Epidermal melanocyte (primary cell): ENCODE measurements around the gene TGFBR3.

ENCODE experiments used
- DNase-seq: peaks from one replicate; pipeline ENCODE4 v3.0.0; 2011; ENCODE audit warnings: low spot score; ENCODE audit not compliant: insufficient read length

Gene TGFBR3

GRCh38 chr1:91885716-91886506 lies at the start of gene TGFBR3:
TSS of gene TGFBR3 (minus strand) at chr1:91886151. CDS start at chr1:91861531, 24,620 bp downstream.
- peak; percentile 89 for DNase-seq

DNA sequence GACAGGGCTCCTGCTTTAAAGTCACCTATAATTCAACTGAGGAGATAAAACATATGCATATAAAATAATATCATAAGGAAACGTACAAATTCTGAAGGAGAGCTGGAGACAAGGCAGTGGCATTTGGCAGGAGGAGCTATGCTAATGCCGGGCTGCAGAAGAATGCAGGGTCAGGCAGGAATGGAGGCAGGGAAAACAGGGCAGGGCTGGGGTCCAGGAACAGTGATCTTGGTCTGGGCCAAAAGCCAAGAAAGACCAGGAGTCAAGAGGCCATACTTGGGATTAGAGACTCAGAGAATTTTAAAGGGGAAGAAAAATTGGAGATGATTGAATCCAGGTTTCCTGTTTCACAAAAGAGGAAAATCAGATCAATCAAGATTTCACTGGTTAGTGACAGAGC lies 43.3 kb upstream of the TGFBR3 start:
- no peak for DNase-seq

DNA sequence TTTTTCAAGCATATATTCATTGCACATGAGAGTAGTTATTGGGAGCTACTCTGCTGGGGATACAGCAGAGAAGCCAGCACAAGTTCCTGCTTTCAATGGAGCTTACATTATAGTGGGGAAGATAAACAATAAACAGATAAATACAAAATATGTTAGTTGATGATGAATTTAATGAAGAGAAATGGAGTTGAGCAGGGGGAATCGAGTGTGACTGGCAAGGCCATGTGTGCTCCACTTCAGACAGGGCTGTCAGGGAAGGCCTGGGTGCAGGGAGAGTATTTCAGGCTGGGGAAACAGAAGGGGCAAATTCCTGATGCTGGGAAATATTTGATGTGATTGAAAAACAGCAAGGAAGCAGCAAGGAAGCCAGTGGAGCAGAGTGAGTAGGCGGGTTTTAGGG lies 42.1 kb upstream of the TGFBR3 start:
- no peak for DNase-seq

DNA sequence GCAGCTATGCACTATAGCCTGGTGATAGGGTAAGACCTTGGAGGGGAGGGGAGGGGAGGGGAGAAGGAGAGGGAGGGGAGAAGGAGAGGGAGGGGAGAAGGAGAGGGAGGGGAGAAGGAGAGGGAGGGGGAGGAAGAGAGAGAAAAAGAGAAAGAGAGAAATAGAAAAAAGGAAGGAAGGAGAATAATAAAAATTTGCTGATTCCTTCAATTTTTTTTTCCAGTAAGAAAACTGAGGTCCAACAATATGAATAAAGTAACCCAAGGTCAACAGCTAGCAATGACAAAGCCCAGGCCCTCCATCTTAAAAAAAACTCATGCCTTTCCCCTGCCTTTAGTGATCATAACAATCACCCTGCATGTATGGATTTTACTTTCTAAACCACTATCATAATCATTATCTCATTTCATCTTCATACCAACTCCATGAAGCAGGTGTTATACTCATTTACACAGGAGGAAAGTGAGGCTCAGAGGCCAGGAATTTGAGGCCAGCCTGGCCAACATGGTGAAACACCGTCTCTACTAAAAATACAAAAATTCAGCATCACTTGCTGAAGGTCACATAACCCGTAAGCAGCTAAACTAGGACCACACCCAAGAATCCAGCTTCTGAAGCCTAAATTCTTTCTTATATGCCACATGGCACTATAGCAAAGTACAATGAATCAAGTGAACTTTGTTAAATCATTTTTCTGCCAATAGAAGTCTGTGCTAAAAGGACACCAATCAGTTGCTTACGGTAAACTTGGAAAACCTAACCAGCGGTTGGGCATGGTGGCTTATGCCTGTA lies 39.9 kb upstream of the TGFBR3 start:
- DNase-seq = no peak

DNA sequence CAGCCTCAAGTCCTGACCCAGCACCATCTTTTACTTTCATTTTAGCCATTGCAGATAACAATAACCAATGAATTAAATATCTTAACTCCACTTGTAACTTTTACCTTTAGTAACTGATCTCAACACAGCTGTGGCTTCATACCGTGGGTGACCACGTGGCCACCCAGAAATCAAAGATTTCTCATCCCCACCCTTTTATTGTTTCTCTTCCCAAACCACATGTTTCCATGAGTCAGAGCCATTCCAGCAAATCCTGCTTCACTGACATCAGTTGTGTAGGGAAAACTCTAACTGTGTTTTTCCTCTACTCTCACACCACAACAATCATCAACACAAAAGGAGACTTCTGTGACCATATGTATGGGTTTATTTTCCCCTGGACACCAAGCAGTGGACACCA lies 38.2 kb upstream of the TGFBR3 start:
- no peak for DNase-seq

GRCh38 chr1:91919962-91920361 lies 34.0 kb upstream of the TGFBR3 start:
- DNase-seq = no peak

DNA sequence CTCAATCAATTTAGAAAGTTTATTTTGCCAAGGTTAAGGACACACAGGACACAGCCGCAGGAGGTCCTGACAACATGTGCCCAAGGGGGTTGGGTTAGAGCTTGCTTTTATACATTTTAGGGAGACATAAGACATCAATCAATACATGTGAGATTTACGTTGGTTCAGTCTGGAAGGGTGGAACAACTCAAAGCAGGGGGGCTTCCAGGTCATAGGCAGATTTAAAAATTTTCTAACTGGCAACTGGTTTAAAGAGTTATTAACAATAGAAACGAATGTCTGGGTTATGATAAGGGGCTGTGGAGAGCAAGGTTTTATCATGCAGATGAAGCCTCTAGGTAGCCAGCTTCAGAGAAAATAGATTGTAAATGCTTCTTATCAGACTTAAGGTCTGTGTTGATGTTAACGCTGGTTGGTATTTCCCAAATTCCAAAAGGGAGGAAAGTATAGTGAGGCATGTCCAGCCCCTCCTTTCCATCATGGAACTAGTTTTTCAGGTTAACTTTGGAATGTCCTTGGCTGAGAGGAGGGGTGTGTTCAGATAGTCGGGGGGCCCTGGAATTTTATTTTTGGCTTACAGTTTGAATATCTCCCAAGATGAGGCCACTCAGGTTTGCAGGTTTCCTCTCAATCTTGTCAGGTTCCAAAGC lies 31.0 kb upstream of the TGFBR3 start:
- no peak for DNase-seq

GRCh38 chr1:91916046-91916445 lies 30.1 kb upstream of the TGFBR3 start:
- no peak for DNase-seq

GRCh38 chr1:91913018-91913417 lies 27.1 kb upstream of the TGFBR3 start:
- DNase-seq = no peak

DNA sequence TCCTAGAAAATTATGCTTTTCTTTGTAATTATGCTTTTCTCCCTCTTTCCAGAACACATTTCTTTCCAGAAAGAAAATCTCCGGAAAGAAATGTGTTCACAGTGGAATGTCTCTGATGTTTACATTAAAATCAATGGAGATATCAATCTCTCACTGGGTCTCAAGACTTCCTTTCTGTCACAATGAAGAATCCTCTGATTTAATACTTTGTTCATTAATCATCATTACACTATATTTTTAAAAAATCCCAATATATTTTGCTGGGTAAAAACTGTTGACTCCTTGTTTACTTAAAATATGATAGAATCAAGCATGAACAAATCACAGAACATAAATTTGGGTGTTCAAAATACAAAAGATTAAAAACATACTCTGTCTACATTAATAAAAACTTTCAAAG lies 26.3 kb upstream of the TGFBR3 start:
- DNase-seq = no peak

- no peak for DNase-seq
Observed at GRCh38 chr1:91901231-91901630, 15.3 kb upstream of the TGFBR3 start.

- no peak for DNase-seq
Observed at GRCh38 chr1:91900562-91900961, 14.6 kb upstream of the TGFBR3 start.

GRCh38 chr1:91897016-91897415 lies 11.1 kb upstream of the TGFBR3 start:
- no peak for DNase-seq

GRCh38 chr1:91895832-91896556 lies 10.0 kb upstream of the TGFBR3 start:
- no peak for DNase-seq

DNA sequence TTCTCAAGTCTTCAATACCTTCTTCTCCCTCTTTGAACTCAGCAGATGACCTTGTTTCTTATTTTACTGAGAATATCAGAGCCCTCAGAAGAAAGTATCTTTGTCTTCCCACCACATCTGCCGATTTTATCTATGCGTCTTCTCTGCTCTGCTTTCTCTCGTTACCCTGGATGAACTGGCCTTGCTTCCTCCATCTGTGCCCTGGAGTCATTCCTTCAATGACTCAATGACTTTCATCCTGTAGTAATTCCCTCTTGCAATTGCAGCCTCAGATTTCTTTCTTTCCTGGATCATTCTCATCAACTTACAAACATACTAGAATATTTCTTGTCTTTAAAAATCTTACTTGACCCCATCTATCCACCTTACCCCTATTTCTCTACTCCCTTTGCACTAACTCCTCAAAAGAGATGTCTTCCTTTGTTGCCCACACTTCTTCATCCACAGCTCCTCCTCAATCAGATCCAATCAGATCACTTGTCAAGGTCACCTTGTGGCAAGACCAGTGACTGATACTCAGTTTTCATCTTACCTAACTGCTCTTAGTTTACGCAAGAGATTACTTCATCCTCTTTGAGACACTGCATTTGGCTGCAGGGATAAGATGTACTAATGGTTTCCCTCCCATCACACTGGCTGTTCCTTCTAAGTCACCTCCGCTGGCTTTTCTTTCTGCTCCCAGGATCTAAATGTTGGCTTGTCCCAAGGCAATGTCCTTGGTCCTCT lies 8.2 kb upstream of the TGFBR3 start:
- DNase-seq = no peak

DNA sequence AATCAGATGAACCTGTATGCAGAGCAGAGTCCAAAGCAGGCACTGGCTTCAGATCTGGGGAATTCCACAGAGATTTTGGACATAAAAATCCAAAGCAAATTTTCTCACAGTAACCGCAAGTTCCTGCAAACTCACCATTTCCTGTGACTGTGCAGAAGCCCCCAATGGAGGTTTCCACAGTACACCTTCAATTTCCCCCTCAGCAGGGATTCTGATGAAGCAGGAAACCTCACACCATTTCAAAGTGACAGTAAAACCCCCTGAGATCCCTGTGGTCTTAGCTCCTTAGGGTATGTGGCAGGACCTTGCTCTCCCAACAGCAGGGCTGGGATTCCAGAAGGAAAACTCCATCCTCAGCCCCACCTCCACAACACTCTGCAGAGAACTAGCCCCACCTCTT lies 6.0 kb upstream of the TGFBR3 start:
- DNase-seq = no peak

DNA sequence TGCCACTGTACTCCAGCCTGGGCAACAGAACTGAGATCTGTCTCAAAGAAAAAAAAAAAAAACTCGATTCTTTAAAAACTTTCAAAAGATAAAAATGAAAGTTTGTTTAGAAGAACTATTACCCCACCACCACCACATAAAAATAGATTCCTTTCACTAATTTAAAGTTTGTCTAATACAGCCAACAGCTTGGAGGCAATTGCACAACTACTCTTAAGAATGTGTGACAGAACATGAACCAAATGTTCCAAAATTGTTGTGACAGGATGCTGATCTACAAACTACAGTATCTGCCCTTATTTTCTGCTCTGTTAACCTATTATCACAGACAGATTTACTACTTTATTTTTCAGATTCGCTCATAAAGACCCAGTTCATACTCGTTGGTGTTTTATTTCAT lies 5.5 kb upstream of the TGFBR3 start:
- DNase-seq = no peak

- DNase-seq = no peak
Observed at GRCh38 chr1:91889717-91890459, 3.9 kb upstream of the TGFBR3 start.

DNA sequence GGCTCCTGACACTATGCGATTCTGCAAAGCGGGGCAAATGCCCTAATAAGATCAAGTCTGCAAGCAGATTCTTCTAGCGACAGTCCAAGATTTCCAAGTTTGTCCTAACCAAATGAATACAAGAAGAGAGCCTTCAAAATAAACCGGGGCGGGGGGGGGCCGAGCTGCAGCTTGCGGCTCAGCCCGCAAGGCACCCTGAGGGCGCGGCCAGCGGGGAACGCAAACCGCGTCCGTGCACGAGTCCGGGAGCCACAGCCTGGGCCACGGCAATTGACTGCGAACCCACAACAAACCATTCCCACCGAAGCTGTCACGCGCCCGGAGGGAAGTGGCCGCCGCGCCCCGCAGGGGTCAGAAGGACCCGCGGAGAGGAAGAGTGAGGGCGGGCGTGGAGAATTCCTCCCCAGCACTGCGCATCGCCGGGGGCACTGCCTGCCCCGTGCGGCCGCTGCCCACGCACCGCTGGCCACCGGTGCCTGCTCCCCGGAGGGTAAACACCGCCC lies 687 bp downstream of the TGFBR3 start:
- DNase-seq = no peak
